ENCODE data around the gene TCF7L2.
A peak's percentile ranks its signal among the peaks of the same experiment; 100 is the strongest.

TCF7L2 gene

DNA sequence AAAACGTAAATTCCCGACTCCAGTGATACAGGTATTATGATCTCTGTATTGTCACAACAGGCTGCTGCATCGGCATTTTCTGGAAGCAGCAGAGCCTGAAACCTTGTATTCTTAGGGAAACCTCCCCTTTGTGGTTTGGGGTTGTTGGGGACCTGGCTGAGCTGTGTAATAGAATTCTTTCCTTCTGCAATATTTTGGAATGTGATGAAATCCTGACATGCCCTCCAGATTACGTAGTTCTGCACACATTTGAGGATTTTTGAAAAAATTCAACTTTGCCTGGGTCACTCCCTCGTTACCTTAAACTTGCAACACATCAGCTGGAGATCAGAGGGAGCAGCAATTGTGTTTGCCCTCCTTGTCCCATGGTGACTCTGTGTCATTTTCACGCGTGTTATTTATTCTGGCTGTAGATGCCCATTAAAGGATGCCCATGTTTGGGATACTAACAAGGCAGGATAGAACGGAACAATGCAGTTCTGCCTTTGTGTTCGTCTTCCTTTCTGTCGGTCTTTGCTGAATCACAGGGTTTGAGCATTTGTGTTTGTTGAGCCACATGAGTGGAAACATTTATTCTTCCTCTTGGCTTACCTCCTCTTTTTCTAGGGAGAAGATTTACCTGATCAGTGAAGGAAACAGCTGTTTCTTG, 181.7 kb downstream of the TCF7L2 start:
- TF ChIP-seq PPARA (CRISPR knock-in tag; IDR thresholded peaks at IDR 0.05; ENCODE audit: borderline replicate concordance) (no peak), ESRRG (CRISPR knock-in tag; IDR thresholded peaks at IDR 0.05) (no peak), ZFP3 (CRISPR knock-in tag; IDR thresholded peaks at IDR 0.05) (no peak), BACH2 (CRISPR knock-in tag; IDR thresholded peaks at IDR 0.05; ENCODE audit: borderline replicate concordance) (no peak), ISL1 (CRISPR knock-in tag; IDR thresholded peaks at IDR 0.05) (no peak), GLIS3 (CRISPR knock-in tag; IDR thresholded peaks at IDR 0.05) (no peak), ZNF70 (CRISPR knock-in tag; IDR thresholded peaks at IDR 0.05) (no peak), ZFP30 (CRISPR knock-in tag; IDR thresholded peaks at IDR 0.05) (no peak), ARNTL (CRISPR knock-in tag; IDR thresholded peaks at IDR 0.05; ENCODE audit: borderline replicate concordance, low read depth) (no peak)
- TF ChIP-seq, protein P1, sequence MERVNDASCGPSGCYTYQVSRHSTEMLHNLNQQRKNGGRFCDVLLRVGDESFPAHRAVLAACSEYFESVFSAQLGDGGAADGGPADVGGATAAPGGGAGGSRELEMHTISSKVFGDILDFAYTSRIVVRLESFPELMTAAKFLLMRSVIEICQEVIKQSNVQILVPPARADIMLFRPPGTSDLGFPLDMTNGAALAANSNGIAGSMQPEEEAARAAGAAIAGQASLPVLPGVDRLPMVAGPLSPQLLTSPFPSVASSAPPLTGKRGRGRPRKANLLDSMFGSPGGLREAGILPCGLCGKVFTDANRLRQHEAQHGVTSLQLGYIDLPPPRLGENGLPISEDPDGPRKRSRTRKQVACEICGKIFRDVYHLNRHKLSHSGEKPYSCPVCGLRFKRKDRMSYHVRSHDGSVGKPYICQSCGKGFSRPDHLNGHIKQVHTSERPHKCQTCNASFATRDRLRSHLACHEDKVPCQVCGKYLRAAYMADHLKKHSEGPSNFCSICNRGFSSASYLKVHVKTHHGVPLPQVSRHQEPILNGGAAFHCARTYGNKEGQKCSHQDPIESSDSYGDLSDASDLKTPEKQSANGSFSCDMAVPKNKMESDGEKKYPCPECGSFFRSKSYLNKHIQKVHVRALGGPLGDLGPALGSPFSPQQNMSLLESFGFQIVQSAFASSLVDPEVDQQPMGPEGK (CRISPR knock-in tag; IDR thresholded peaks at IDR 0.05; ENCODE audit: borderline replicate concordance): no peak
- ATAC-seq: no peak

DNA sequence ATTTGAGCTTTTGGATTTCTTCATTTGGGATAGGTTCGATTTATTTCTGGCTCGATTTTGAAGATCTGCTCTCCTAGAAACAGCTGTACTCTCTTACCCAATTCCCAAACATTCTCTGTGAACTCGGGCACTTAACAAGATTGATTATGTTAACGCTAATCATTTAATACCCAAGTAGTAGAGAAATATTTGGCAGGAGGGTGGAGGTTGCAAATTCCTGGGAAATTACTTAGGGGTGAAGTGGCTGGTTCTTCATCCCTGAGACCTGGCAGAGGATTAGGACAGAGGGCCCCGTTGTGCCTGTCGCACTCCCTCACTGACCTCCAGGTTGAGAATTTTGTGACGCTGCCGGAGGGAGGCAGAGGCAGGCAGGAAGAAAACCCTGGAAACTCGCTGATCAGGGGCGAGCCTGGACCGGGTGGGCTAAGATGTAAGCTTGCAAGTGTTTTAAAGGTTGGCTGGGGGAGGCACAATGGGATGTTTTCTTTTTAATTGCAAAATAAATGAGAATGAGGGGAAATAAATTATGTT, 182.6 kb downstream of the TCF7L2 start:
- peak; percentile 24; the same call in 2 of the 3 replicates for ATAC-seq
- TF ChIP-seq ISL1 (CRISPR knock-in tag; IDR thresholded peaks at IDR 0.05) (peak; percentile 45; the same call in 1 of the 2 replicates), ZNF8 (CRISPR knock-in tag; IDR thresholded peaks at IDR 0.05) (no peak), RARB (CRISPR knock-in tag; IDR thresholded peaks at IDR 0.05) (no peak)
- TF ChIP-seq, protein P2, sequence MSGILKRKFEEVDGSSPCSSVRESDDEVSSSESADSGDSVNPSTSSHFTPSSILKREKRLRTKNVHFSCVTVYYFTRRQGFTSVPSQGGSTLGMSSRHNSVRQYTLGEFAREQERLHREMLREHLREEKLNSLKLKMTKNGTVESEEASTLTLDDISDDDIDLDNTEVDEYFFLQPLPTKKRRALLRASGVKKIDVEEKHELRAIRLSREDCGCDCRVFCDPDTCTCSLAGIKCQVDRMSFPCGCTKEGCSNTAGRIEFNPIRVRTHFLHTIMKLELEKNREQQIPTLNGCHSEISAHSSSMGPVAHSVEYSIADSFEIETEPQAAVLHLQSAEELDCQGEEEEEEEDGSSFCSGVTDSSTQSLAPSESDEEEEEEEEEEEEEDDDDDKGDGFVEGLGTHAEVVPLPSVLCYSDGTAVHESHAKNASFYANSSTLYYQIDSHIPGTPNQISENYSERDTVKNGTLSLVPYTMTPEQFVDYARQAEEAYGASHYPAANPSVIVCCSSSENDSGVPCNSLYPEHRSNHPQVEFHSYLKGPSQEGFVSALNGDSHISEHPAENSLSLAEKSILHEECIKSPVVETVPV (CRISPR knock-in tag; IDR thresholded peaks at IDR 0.05): no peak

DNA sequence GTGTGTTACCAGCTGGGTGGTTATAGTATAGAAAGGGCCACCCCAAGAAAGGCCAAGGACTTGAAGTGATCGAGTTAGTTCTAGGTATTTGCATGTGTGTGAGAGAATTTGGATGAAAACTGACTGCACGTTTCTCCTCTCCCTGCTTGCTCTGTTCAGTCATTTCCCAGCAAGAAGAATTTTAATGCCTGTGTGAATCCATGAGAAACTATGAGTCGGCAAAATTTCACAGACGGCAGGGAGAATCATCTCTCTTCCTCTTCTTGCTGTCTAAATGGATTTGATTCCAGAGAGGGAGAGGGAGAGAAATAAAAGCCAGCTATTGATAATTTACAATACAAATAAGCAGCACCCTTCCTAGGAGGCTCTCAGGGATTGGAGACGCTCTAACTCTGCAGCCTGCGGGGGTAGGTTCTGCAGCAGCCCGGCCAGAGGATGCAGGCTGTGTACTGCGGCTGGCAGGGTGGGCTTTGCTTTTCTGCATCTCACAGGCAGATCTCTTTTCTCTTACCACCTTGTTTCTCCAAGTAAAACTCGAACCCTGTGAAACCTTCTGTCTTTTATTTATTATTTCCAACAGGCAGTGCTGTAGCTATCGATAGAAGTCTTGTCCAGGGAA, 183.6 kb downstream of the TCF7L2 start:
- peak; percentile 67 for ATAC-seq
- TF ChIP-seq GLIS3 (CRISPR knock-in tag; IDR thresholded peaks at IDR 0.05): no peak
- TF ChIP-seq, protein P1 (CRISPR knock-in tag; IDR thresholded peaks at IDR 0.05; ENCODE audit: borderline replicate concordance): no peak
- no peak for TF ChIP-seq SNAI2 (CRISPR knock-in tag; IDR thresholded peaks at IDR 0.05)
- no peak for TF ChIP-seq PPARA (CRISPR knock-in tag; IDR thresholded peaks at IDR 0.05; ENCODE audit: borderline replicate concordance)
- no peak for TF ChIP-seq ZFP30 (CRISPR knock-in tag; IDR thresholded peaks at IDR 0.05)
- TF ChIP-seq, protein P3, sequence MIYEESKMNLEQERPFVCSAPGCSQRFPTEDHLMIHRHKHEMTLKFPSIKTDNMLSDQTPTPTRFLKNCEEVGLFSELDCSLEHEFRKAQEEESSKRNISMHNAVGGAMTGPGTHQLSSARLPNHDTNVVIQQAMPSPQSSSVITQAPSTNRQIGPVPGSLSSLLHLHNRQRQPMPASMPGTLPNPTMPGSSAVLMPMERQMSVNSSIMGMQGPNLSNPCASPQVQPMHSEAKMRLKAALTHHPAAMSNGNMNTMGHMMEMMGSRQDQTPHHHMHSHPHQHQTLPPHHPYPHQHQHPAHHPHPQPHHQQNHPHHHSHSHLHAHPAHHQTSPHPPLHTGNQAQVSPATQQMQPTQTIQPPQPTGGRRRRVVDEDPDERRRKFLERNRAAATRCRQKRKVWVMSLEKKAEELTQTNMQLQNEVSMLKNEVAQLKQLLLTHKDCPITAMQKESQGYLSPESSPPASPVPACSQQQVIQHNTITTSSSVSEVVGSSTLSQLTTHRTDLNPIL (CRISPR knock-in tag; IDR thresholded peaks at IDR 0.05; ENCODE audit: low read depth): no peak
- TF ChIP-seq, protein P4, sequence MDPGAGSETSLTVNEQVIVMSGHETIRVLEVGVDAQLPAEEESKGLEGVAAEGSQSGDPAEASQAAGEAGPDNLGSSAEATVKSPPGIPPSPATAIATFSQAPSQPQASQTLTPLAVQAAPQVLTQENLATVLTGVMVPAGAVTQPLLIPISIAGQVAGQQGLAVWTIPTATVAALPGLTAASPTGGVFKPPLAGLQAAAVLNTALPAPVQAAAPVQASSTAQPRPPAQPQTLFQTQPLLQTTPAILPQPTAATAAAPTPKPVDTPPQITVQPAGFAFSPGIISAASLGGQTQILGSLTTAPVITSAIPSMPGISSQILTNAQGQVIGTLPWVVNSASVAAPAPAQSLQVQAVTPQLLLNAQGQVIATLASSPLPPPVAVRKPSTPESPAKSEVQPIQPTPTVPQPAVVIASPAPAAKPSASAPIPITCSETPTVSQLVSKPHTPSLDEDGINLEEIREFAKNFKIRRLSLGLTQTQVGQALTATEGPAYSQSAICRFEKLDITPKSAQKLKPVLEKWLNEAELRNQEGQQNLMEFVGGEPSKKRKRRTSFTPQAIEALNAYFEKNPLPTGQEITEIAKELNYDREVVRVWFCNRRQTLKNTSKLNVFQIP (CRISPR knock-in tag; IDR thresholded peaks at IDR 0.05; ENCODE audit: borderline replicate concordance, low read depth): no peak
- TF ChIP-seq OSR1 (CRISPR knock-in tag; IDR thresholded peaks at IDR 0.05): no peak
- TF ChIP-seq, protein P5, sequence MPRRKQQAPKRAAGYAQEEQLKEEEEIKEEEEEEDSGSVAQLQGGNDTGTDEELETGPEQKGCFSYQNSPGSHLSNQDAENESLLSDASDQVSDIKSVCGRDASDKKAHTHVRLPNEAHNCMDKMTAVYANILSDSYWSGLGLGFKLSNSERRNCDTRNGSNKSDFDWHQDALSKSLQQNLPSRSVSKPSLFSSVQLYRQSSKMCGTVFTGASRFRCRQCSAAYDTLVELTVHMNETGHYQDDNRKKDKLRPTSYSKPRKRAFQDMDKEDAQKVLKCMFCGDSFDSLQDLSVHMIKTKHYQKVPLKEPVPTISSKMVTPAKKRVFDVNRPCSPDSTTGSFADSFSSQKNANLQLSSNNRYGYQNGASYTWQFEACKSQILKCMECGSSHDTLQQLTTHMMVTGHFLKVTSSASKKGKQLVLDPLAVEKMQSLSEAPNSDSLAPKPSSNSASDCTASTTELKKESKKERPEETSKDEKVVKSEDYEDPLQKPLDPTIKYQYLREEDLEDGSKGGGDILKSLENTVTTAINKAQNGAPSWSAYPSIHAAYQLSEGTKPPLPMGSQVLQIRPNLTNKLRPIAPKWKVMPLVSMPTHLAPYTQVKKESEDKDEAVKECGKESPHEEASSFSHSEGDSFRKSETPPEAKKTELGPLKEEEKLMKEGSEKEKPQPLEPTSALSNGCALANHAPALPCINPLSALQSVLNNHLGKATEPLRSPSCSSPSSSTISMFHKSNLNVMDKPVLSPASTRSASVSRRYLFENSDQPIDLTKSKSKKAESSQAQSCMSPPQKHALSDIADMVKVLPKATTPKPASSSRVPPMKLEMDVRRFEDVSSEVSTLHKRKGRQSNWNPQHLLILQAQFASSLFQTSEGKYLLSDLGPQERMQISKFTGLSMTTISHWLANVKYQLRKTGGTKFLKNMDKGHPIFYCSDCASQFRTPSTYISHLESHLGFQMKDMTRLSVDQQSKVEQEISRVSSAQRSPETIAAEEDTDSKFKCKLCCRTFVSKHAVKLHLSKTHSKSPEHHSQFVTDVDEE (CRISPR knock-in tag; IDR thresholded peaks at IDR 0.05): no peak
- no peak for TF ChIP-seq CSDC2 (CRISPR knock-in tag; IDR thresholded peaks at IDR 0.05)
- no peak for TF ChIP-seq ESRRG (CRISPR knock-in tag; IDR thresholded peaks at IDR 0.05)
- TF ChIP-seq ZNF70 (CRISPR knock-in tag; IDR thresholded peaks at IDR 0.05): no peak
- no peak for TF ChIP-seq TCF4 (CRISPR knock-in tag; IDR thresholded peaks at IDR 0.05; ENCODE audit: borderline replicate concordance)
- no peak for TF ChIP-seq ARNTL (CRISPR knock-in tag; IDR thresholded peaks at IDR 0.05; ENCODE audit: borderline replicate concordance, low read depth)
- no peak for TF ChIP-seq ZC3H10 (CRISPR knock-in tag; IDR thresholded peaks at IDR 0.05)
- TF ChIP-seq BACH2 (CRISPR knock-in tag; IDR thresholded peaks at IDR 0.05; ENCODE audit: borderline replicate concordance): no peak

Measured in SK-N-SH treated with all-trans-retinoic acid at 6 μM for 48 hours (cell line).